GM18511 (cell line): ENCODE data around the gene CALU.
A peak's percentile ranks its signal among the peaks of the same experiment; 100 is the strongest.

ENCODE experiments used
- ATAC-seq: cut with Tn5 transposase; IDR thresholded peaks from one replicate; pipeline ENCODE4 v1.9.1; 2021; ENCODE audit warnings: mild to moderate bottlenecking, moderate library complexity; ENCODE audit not compliant: unreplicated experiment

CALU gene

GRCh38 chr7:128739048-128739962 is at the start of gene CALU:
Gene CALU (plus strand): TSS chr7:128739359. CDS start chr7:128748584, 9,225 bp downstream.
- peak; percentile 99 for ATAC-seq

GRCh38 chr7:128691227-128691626 is 47.9 kb upstream of the CALU start:
- ATAC-seq: no peak

GRCh38 chr7:128692623-128693270 is 46.4 kb upstream of the CALU start:
- ATAC-seq: no peak

GRCh38 chr7:128693373-128694015 is 45.7 kb upstream of the CALU start:
- no peak for ATAC-seq

GRCh38 chr7:128694738-128695137 is 44.4 kb upstream of the CALU start:
- ATAC-seq: no peak

GRCh38 chr7:128697302-128697905 is 41.8 kb upstream of the CALU start:
- no peak for ATAC-seq

GRCh38 chr7:128699196-128699712 is 39.9 kb upstream of the CALU start:
- no peak for ATAC-seq

GRCh38 chr7:128699895-128700294 is 39.3 kb upstream of the CALU start:
- no peak for ATAC-seq

- no peak for ATAC-seq
These were observed 37.9 kb upstream of the CALU start for GRCh38 chr7:128701062-128701785.

- no peak for ATAC-seq
These were observed 35.4 kb upstream of the CALU start for GRCh38 chr7:128703609-128704241.

GRCh38 chr7:128705891-128706333 is 33.2 kb upstream of the CALU start:
- ATAC-seq: no peak

- ATAC-seq: no peak
These were observed 31.4 kb upstream of the CALU start for GRCh38 chr7:128707752-128708151.

GRCh38 chr7:128708235-128708634 is 30.9 kb upstream of the CALU start:
- ATAC-seq: no peak

- no peak for ATAC-seq
These were observed 30.3 kb upstream of the CALU start for GRCh38 chr7:128708824-128709223.

GRCh38 chr7:128710481-128710880 is 28.7 kb upstream of the CALU start:
- ATAC-seq: no peak

GRCh38 chr7:128713794-128714193 is 25.4 kb upstream of the CALU start:
- no peak for ATAC-seq

GRCh38 chr7:128714701-128715495 is 24.3 kb upstream of the CALU start:
- no peak for ATAC-seq

GRCh38 chr7:128718967-128719642 is 20.1 kb upstream of the CALU start:
- no peak for ATAC-seq
